T-helper 2 cell (primary cell): Measurements from ENCODE around the gene SCGB3A1.
A peak's percentile ranks its signal among the peaks of the same experiment; 100 is the strongest.

Experiments used
- DNase-seq, 5 experiments: peaks; one replicate each; pipeline versions ENCODE4 v3.0.0 to v3.0.0-alpha.2; 2012 to 2022

The SCGB3A1 gene

DNA sequence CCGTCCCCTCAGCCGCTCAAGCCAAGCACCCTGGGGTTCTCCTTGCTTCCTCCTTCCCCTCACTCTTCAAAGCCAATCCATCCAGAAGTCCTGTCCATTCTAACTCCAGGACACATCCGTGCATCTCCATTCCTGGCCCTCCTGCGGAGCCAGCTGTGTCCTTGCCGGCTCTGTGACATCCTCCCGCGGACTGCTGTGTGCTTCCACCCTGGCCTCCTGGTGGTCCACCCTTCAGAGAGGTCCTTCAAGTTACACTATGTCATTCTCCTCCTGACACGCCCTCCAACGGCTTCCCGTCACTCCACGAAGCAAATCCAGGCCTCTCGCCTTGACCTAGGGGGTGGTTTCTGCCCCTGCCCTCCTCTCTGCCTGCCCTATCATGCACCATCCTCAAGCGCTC lies 13.0 kb upstream of the SCGB3A1 start:
- DNase-seq: no peak

- no peak for DNase-seq
Measured at GRCh38 chr5:180603076-180603594, 11.8 kb upstream of the SCGB3A1 start.

DNA sequence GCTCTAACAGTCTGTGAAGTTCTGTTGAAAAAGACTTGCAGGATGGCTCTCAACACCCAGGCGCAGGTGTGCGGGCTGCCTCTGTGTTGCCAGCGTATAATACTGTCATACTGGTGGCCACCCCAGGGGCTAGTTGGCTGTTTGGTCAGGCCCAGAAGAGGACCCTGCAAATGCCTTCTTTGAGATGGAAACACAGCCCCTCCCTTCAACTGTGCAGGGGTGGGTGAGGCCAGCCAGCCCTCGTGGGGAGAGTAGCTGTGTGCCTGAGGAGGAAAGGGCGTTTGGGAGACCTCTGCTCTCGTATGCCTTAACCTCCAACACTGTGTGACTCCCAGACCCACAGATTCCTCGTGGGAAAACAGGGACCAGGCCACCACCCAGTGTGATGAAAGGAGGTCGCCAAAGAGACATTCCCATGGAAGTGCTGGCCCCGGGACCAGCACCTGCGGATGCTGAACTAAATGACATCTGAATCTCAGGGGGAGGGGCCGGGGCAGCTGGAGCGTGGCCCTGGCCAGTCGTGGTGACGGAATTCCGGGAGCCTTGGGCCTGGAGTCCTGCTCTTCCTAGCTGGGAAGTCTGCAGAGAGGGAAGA lies 11.3 kb upstream of the SCGB3A1 start:
- no peak for DNase-seq

- no peak for DNase-seq
Measured at GRCh38 chr5:180601591-180602480, 10.5 kb upstream of the SCGB3A1 start.

DNA sequence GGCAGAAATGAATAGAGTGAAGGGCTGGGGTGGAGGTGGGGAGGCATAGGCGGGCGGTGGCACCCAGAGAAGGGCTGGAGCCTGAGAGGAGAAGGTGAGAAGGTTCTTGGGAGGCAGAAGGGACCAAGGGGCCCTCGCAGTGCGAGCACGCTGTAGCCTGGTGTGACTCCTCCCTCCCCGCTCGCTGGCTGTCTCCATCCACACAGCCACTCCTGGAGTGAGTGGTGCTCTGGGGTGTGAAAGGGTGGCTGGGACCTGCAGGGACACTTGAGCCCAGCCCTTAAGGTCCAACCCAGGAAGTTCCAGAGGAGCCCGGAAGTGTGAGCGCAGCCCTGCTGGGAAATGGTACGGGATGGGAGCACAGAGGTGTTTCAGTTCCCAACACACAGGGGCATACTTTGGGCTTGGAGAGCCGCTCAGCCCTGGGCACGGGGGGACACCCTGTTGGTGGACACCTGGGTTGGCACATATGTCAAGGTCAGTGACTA lies 9.3 kb upstream of the SCGB3A1 start:
- DNase-seq: no peak

GRCh38 chr5:180599981-180600553 lies 8.8 kb upstream of the SCGB3A1 start:
- DNase-seq: no peak

DNA sequence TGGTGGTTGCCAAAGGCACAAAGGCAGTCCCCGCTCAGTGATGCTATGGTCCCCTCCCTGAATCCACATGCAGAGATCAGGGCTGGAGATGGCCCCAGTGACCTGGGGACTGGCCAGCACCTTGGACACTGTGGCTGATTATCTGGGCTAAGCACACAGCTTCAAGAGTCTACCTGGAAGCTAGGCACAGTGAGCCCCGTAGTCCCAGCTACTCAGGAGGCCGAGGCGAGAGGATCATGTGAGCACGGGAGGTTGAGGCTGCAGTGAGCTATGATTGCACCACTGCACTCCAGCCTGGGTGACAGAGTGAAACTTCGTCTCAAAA lies 8.3 kb upstream of the SCGB3A1 start:
- DNase-seq: no peak

GRCh38 chr5:180598797-180599589 lies 7.7 kb upstream of the SCGB3A1 start:
- no peak for DNase-seq

GRCh38 chr5:180598316-180598701 lies 7.0 kb upstream of the SCGB3A1 start:
- no peak for DNase-seq

- DNase-seq: no peak
Measured at GRCh38 chr5:180596668-180597231, 5.5 kb upstream of the SCGB3A1 start.

DNA sequence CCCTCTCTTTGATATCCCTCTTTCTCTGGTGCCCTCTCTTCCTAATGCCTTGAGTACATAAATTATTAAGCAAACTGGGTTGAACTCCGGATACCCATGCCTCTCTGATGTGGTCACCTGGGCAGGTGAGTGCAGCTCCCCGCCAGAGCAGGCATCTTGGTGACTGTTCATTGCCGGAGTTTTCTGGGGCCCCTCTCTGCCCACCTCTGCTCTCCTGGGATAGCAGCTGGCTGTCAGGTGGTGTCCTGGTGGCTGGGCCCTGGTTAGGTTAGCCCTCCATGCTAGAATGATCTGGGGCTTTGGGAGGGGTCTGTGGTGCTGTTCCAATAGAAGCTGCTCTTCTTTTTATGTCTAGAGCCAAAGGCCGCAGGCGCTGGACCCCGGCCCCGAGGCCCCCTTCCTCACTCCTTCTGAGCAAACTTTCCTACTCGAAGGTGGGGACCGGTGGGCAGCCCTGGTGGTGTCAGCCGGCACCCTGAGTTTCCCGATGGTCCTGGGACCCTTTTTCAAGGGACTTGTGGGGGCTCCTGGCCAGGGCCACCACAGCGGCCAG lies 4.9 kb upstream of the SCGB3A1 start:
- DNase-seq: no peak

GRCh38 chr5:180595381-180596114 lies 4.2 kb upstream of the SCGB3A1 start:
- no peak for DNase-seq

- no peak for DNase-seq
Measured at GRCh38 chr5:180595046-180595379, 3.7 kb upstream of the SCGB3A1 start.

GRCh38 chr5:180594311-180595045 lies 3.2 kb upstream of the SCGB3A1 start:
- DNase-seq: no peak

DNA sequence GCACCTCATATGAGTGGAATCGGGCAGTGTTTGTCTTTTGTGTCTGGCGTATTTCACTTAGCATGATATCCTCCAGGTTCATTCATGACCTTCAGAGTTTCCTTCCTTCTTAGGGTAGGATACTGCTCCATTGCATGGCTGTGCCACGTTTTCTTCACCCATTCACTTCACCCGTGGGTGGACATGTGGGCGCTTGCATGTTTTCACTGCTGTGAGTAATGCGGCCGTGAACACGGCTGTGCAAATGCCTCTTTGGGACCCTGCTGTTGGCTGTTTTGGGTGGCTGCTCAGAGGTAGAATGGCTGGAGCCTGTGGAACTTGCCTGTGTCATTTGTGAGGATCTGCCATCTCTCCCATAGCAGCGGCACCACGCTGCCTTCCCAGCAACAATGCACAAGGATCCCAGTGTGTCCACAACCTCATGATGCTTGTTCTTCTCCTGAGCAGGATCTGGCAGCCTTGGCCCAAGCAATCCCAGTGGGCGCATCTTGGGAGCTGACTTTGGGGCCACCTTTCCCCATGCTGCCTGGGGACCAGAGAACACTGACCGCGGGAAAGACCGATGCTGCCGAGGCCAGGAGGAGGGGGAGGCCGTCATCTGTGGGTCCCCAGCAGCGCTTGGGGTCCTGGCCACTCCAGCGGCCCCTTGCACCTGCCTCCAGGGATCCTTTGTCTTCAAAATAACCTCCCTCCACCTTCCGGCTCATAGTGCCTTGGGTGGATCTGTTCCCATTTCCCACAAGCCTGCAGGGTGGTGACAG lies 2.3 kb upstream of the SCGB3A1 start:
- no peak for DNase-seq

DNA sequence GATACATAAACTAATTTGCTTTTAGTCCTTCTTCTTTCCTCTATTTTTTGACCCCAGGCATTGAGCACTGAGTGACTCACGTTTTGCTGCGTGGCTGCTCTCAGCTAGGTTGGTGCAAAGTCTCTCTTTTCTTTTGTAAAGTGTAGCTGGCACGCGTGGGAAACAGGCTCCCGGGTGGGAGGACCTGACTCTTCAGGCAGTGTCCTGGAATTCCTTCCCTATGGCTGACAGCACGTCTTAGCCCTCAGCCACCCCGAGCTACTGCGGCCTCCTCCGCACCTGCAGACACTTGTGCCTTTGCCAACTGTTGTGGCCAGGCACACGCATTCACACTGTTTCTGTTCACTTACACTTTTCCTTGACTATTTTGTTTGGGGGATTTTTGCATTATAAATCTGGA lies 877 bp upstream of the SCGB3A1 start:
- DNase-seq: no peak

DNA sequence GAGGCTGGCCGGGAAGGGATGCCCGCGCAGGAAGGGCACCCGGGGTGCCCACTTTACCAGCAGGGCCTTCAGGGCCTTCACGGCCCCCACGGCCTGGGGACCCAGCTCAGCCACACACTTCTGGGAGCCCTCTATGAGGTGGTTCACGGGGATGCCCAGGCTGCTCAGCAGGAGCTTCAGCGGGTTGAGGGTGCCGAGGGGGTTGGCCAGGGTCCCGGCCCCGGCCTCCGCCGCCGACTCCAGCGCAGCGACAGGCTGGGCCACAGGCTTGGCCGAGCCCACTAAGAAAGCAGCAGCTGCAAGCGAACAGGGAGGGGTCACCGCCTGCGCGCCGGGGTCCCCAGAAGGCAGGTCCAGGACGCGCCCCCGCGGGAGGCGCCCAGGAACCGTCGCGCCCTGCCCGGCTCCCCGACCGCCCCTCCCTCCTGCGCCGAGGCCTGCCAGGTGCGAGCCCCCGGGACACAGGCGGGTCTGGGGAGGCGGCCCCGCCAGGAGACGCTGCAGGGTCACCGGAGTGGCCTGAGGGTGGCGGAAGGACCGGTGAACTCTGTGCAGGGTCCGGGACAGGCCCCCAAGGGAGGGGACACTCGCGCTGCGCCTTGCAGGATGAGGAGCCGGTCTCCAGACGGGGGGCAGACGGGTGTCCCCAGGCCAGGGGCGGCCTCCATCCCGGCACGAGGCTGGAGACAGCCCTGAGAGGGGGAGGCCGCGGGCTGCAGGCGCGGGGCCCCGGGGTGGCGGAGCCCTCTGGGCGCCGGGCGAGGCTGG lies 572 bp downstream of the SCGB3A1 start:
- peak in 1 of 5 experiments; percentile 39 for DNase-seq

DNA sequence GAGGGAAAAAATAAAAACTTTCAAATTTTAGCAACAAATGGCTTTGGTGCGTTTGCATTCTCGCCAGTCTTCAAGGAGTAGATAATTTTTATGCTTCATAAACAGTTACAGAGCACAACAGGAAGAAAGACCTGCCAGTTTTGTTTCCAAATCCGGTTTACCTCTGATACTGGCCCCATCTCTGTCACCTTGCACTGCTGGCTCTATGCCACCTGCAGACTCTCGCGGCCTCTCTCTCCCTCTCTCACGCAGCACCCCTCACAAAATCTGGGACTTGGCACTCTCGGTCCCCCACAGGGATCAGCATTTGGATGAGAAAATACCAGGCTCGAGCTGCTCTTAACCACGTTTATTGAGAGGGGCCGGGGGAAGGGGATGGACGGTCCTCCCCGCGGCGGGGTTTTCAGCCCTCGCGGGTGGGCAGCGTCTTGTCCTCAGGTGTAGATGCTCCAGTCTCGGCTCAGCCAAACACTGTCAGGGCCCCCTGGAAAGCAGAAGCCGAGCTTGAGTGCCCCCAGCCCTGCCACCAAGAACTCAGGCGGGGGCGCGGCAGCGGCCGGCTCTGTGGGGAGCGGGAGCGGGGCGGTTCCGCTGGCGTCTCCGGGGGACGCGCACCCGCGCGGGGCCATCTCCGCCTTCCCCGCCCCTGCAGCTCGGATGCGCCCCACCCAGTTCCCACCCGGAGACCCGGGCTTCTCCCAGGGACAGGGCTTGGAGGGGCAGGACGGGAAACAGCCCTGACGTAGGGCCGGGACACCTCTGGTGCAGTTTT lies 1.3 kb downstream of the SCGB3A1 start:
- peak in 1 of 5 experiments; percentile 67 for DNase-seq

- DNase-seq: no peak
Measured at GRCh38 chr5:180586870-180587269, 4.4 kb downstream of the SCGB3A1 start.
